Tibial nerve (tissue), 4 donors: ENCODE data around the gene IZUMO2. TPM values are rescaled to one million over a fixed set of nuclear protein-coding genes. Genes with fewer than 3 reads are reported as not detected.

Experiments
- DNase-seq, 2 donors: peaks; one replicate each; pipeline ENCODE4 v3.0.0-alpha.2; 2019; ENCODE audit warnings: low spot score in 2 of 2
- H3K27ac ChIP-seq, 4 donors: fragments of 200-600 bp; sonication (generic) in 3 of 4; one replicate each; pipeline ENCODE4 v1.5.1; 2017 to 2019; ENCODE audit warnings: mild to moderate bottlenecking in 1 of 4
- H3K27me3 ChIP-seq, 2 donors: fragments of 200-600 bp; sonication (generic) in 1 of 2; one replicate each; pipeline versions ENCODE4 v1.5.1 to v1.6.0; 2017 to 2019
- H3K36me3 ChIP-seq, 3 donors: fragments of 200-600 bp; sonication (generic); one replicate each; pipeline ENCODE4 v1.5.1; 2018 to 2019
- H3K4me1 ChIP-seq, 4 donors: fragments of 200-600 bp; sonication (generic) in 3 of 4; one replicate each; pipeline ENCODE4 v1.5.1; 2017 to 2019
- H3K4me3 ChIP-seq, 4 donors: fragments of 200-600 bp; sonication (generic) in 3 of 4; one replicate each; pipeline ENCODE4 v1.5.1; 2017 to 2019; ENCODE audit warnings: mild to moderate bottlenecking in 1 of 4, moderate library complexity in 1 of 4
- H3K9me3 ChIP-seq, 4 donors: fragments of 200-600 bp; sonication (generic) in 3 of 4; one replicate each; pipeline ENCODE4 v1.5.1; 2017 to 2019
- CTCF ChIP-seq, 5 experiments: fragments of 200-600 bp in 3 of 5; fragments of 450-650 bp in 2 of 5; sonication (generic) in 3 of 5; IDR thresholded peaks; one replicate each; pipeline ENCODE4 v1.5.1; 2016 to 2019; ENCODE audit warnings: antibody characterized with exemption in 5 of 5, mild to moderate bottlenecking in 3 of 5, moderate library complexity in 2 of 5
- EP300 ChIP-seq, 2 donors: sonication (generic); formaldehyde crosslinking; IDR thresholded peaks; one replicate each; pipeline ENCODE4 v1.6.1; 2017; ENCODE audit warnings: antibody characterized with exemption in 2 of 2, mild to moderate bottlenecking in 1 of 2
- POLR2A ChIP-seq, 2 donors: fragments of 450-650 bp; IDR thresholded peaks; one replicate each; pipeline ENCODE4 v1.6.1; 2017; ENCODE audit warnings: antibody characterized with exemption in 2 of 2, mild to moderate bottlenecking in 2 of 2, moderate library complexity in 2 of 2
- WGBS, 2 donors: methylation state at CpG; one replicate each; pipeline ENCODE4 v1.1.5; 2018; 5-methylcytosine and 5-hydroxymethylcytosine counted together
- total RNA-seq, 4 donors: library from RNA; depleted of rRNA; stranded (reverse); fragments of >200 nt; gene quantifications; one replicate each; pipeline ENCODE4 v1.1.0, GENCODE V29; 2016

Gene IZUMO2
- total RNA-seq, 4 donors from 2014 or later, result not detected

- Histone ChIP-seq H3K27me3 (no peaks in the 10 kb centered on the region), H3K9me3 (peaks cover 0 to 5% (median 0%) of the 10 kb centered on the region in 4 donors), H3K36me3 (no peaks in the 10 kb centered on the region), H3K27ac (no peak overlapping the region), H3K4me3 (no peak overlapping the region), H3K4me1 (no peaks in the 10 kb centered on the region)
- WGBS, 2 donors, result 50 to 54% methylated on average over 9 of the region's 9 CpGs
- no peak for DNase-seq
- no peak for TF ChIP-seq EP300 (IDR thresholded peaks at IDR 0.05)
These were observed 15.9 kb upstream of the IZUMO2 start for GRCh38 chr19:50178859-50179537.

- Histone ChIP-seq H3K4me1 (no peaks in the 10 kb centered on the region), H3K27me3 (no peaks in the 10 kb centered on the region), H3K9me3 (peaks cover 0 to 5% (median 0%) of the 10 kb centered on the region in 4 donors), H3K36me3 (no peaks in the 10 kb centered on the region), H3K27ac (no peak overlapping the region), H3K4me3 (no peak overlapping the region)
- DNase-seq, result no peak
- 67 to 77% methylated on average over 1 of the region's 1 CpG for WGBS, 2 donors
- TF ChIP-seq POLR2A (IDR thresholded peaks at IDR 0.05) (no peak), CTCF (IDR thresholded peaks at IDR 0.05) (no peak)
These were observed 15.2 kb upstream of the IZUMO2 start for GRCh38 chr19:50178320-50178719.

GRCh38 chr19:50176775-50177174, 13.7 kb upstream of the IZUMO2 start:
- H3K4me1 ChIP-seq, result no peaks in the 10 kb centered on the region
- no peak overlapping the region for H3K4me3 ChIP-seq
- no peak for DNase-seq
- no peaks in the 10 kb centered on the region for H3K27me3 ChIP-seq
- no peaks in the 10 kb centered on the region for H3K36me3 ChIP-seq
- H3K27ac ChIP-seq, result no peak overlapping the region
- TF ChIP-seq POLR2A (IDR thresholded peaks at IDR 0.05) (no peak), CTCF (IDR thresholded peaks at IDR 0.05) (no peak), EP300 (IDR thresholded peaks at IDR 0.05) (no peak)
- H3K9me3 ChIP-seq, result peaks cover 0 to 5% (median 0%) of the 10 kb centered on the region in 4 donors
- 86 to 88% methylated on average over 9 of the region's 9 CpGs for WGBS, 2 donors

GRCh38 chr19:50175924-50176323, 12.8 kb upstream of the IZUMO2 start:
- Histone ChIP-seq H3K4me3 (no peak overlapping the region), H3K27ac (no peak overlapping the region), H3K9me3 (peaks cover 0 to 5% (median 0%) of the 10 kb centered on the region in 4 donors), H3K4me1 (no peaks in the 10 kb centered on the region), H3K36me3 (no peaks in the 10 kb centered on the region), H3K27me3 (no peaks in the 10 kb centered on the region)
- WGBS, 2 donors, result 83 to 85% methylated on average over 10 of the region's 10 CpGs
- DNase-seq, result no peak
- TF ChIP-seq POLR2A (IDR thresholded peaks at IDR 0.05) (no peak), EP300 (IDR thresholded peaks at IDR 0.05) (no peak), CTCF (IDR thresholded peaks at IDR 0.05) (no peak)

- no peak overlapping the region for H3K4me3 ChIP-seq
- no peaks in the 10 kb centered on the region for H3K27me3 ChIP-seq
- no peak overlapping the region for H3K27ac ChIP-seq
- DNase-seq, result no peak
- no peaks in the 10 kb centered on the region for H3K4me1 ChIP-seq
- H3K9me3 ChIP-seq, result no peaks in the 10 kb centered on the region
- no peaks in the 10 kb centered on the region for H3K36me3 ChIP-seq
- WGBS, 2 donors, result 59 to 60% methylated on average over 5 of the region's 5 CpGs
- TF ChIP-seq POLR2A (IDR thresholded peaks at IDR 0.05) (no peak), CTCF (IDR thresholded peaks at IDR 0.05) (no peak), EP300 (IDR thresholded peaks at IDR 0.05) (no peak)
These were observed 11.2 kb upstream of the IZUMO2 start for GRCh38 chr19:50174100-50174793.
